Measurements from ENCODE around the gene BRAF. TPM values are rescaled to one million over a fixed set of nuclear protein-coding genes. Genes with fewer than 3 reads are reported as not detected.

BRAF gene
- total RNA-seq, 1 donor from 2014 or later = 40.2 TPM

DNA sequence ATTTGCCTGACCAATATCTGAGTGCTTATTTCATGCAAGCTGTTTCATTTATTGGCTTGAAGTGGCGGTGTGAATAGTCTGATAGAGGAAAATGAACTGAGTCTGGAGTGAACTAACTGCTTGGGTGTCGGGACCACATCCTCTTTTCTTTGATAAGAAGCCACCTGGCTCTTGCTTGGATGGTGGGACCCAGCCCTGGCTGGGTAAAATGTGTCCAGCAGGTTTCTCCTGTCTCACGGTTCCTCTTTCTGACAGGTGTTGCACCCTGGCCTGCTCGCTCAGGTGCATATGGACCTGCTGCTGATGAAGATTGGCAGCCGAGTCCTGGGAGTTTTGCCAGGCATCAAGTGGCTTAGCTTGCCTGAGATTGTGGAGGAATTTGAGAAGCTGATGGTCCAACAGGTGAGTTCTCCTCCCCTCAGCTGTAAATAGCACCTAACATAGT lies 250.4 kb downstream of the BRAF start:
- Histone ChIP-seq H3K4me3 (no peak overlapping the region), H3K9me3 (no peaks in the 10 kb centered on the region), H3K27me3 (no peaks in the 10 kb centered on the region), H3K27ac (no peak overlapping the region), H3K4me1 (peaks cover 20% of the 10 kb centered on the region), H3K36me3 (no peaks in the 10 kb centered on the region)
- intact Hi-C loops (cut with DNase I) = no loop called here
- ATAC-seq = peak; percentile 2
- TF ChIP-seq, protein P1, sequence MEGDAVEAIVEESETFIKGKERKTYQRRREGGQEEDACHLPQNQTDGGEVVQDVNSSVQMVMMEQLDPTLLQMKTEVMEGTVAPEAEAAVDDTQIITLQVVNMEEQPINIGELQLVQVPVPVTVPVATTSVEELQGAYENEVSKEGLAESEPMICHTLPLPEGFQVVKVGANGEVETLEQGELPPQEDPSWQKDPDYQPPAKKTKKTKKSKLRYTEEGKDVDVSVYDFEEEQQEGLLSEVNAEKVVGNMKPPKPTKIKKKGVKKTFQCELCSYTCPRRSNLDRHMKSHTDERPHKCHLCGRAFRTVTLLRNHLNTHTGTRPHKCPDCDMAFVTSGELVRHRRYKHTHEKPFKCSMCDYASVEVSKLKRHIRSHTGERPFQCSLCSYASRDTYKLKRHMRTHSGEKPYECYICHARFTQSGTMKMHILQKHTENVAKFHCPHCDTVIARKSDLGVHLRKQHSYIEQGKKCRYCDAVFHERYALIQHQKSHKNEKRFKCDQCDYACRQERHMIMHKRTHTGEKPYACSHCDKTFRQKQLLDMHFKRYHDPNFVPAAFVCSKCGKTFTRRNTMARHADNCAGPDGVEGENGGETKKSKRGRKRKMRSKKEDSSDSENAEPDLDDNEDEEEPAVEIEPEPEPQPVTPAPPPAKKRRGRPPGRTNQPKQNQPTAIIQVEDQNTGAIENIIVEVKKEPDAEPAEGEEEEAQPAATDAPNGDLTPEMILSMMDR (IDR thresholded peaks at IDR 0.05) = no peak
- DNase-seq = peak; percentile 75

DNA sequence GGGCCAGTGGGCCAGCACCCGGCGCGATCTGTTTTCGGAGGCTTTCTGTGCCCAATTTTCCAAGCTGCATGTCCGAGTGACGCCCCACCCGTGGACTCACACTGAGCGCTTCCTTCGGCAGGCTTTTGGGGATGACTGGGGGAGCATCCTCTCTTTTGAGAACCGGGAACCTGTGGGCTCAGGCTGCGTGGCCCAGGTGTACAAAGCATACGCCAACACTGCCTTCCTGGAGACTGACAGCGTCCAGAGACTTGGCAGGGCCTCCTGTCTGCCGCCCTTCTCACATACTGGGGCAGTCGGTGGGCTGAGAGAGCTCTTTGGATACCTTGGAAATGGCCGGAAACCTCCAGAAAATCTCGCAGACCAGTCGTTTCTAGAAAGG lies 251.0 kb downstream of the BRAF start:
- Histone ChIP-seq H3K4me1 (peaks cover 20% of the 10 kb centered on the region), H3K9me3 (no peaks in the 10 kb centered on the region), H3K4me3 (peak overlapping the region; percentile 81), H3K36me3 (no peaks in the 10 kb centered on the region), H3K27ac (no peak overlapping the region), H3K27me3 (no peaks in the 10 kb centered on the region)
- intact Hi-C loops (cut with DNase I) = no loop called here
- DNase-seq = no peak
- no peak for ATAC-seq
- TF ChIP-seq, protein P1 (IDR thresholded peaks at IDR 0.05) = no peak

DNA sequence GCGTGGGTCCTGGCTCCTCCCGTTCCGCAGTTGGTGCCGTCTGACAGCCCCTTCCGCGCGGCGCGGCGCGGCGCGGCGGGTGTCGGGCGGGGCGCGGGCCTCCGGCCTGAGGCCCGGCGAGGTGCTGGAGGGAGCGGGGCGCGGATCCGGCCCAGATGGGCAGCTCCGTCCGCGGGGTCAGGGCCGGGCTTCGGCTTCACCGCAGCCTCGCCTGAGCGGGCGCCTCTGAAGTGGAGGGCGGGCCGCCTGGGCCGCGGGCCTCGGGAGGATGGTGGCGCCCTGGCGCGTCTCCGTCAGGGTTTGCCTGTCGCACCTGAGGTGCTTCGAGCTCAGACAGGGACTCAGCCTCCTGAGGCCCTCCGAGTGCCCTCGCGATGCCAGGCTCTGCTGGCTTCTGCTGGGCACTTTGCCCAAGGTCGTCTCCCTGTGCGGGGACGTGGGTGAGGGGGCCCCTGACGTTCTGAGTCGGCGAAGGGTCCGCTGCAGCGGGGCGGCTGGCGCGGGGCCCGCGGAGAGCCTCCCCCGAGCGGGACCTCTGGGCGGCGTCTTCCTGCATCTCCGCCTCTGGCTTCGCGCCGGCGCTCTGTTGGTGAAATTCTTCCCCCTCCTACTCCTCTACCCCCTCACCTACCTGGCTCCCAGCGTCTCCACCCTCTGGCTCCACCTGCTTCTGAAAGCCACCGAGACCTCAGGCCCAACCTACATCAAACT lies 251.5 kb downstream of the BRAF start:
- H3K4me3 ChIP-seq = peak overlapping the region; percentile 81
- intact Hi-C loops (cut with DNase I) = no loop called here
- H3K36me3 ChIP-seq = no peaks in the 10 kb centered on the region
- ATAC-seq = peak; percentile 80
- peaks cover 20% of the 10 kb centered on the region for H3K4me1 ChIP-seq
- peak overlapping the region; percentile 76 for H3K27ac ChIP-seq
- TF ChIP-seq, protein P1 (IDR thresholded peaks at IDR 0.05) = no peak
- no peaks in the 10 kb centered on the region for H3K27me3 ChIP-seq
- H3K9me3 ChIP-seq = no peaks in the 10 kb centered on the region
- peak; percentile 87 for DNase-seq

DNA sequence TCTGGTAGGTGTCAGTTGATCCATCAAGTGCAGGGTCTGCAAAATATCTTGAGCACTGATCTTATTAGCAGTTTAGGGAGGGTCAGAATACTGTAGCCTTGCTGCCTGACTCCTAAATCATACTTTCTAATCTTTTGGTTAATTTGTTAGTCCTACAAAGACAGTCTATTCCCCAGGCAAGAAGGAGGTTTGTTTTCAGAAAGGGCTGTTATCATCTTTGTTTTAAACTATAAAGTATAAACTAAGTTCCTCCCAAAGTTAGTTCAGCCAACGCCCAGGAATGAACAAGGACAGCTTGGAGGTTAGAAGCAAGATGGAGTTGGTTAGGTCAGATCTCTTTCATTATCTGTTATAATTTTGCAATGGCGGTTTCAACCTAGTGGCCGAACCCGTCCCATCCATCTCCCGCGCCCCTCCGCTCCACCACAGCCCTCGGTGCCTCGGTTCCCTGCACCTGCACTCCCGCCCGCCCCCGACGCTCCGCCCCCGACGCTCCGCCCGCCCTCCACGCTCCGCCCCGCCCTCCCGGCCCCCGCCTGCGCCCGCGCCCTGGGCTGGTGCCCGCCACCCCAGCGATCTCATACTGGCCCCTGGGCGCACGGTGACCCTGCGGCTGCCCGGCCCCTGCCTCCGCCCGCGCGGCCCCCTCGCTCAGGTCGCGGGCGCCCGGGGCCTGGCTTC lies 252.2 kb downstream of the BRAF start, which contains the start of gene ADCK2:
Gene ADCK2, plus strand, starts transcription at position 564 of the 681 bp plus-strand sequence. CDS start 386 bp downstream, outside the sequence.
- intact Hi-C loops (cut with DNase I) = no loop called here
- Histone ChIP-seq H3K4me1 (peaks cover 20% of the 10 kb centered on the region), H3K36me3 (no peaks in the 10 kb centered on the region), H3K4me3 (peak within 1 kb of the TSS; percentile 81), H3K9me3 (no peaks in the 10 kb centered on the region), H3K27ac (peak within 1 kb of the TSS; percentile 76), H3K27me3 (no peaks in the 10 kb centered on the region)
- ATAC-seq (peak; percentile 87), DNase-seq (peak; percentile 84)
- TF ChIP-seq, protein P1 (IDR thresholded peaks at IDR 0.05) = no peak

DNA sequence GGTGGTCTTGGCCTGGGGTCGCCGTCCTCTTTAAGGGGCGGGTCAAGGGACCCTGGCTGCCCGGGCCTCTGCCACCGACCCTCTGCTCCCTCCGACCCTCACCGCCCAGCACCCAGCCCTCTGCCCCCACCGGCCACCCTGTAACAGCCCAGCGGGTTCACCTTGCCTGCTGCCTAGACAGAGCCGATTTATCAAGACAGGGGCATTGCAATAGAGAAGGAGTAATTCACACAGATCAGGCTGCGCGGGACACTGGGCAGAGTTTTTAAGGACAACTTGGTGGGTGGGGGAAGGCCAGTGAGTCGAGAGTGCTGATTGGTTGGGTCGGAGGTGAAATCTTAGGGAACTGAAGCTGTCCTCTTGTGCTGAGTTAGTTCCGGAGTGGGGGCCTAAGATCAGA lies 252.8 kb downstream of the BRAF start:
- Histone ChIP-seq H3K4me1 (peaks cover 20% of the 10 kb centered on the region), H3K27me3 (no peaks in the 10 kb centered on the region), H3K4me3 (no peak overlapping the region), H3K36me3 (no peaks in the 10 kb centered on the region), H3K9me3 (no peaks in the 10 kb centered on the region), H3K27ac (no peak overlapping the region)
- TF ChIP-seq, protein P1 (IDR thresholded peaks at IDR 0.05) = no peak
- ATAC-seq (no peak), DNase-seq (peak; percentile 60)
- intact Hi-C loops (cut with DNase I) = no loop called here
